Measurements from ENCODE around the gene HYLS1.

DNA sequence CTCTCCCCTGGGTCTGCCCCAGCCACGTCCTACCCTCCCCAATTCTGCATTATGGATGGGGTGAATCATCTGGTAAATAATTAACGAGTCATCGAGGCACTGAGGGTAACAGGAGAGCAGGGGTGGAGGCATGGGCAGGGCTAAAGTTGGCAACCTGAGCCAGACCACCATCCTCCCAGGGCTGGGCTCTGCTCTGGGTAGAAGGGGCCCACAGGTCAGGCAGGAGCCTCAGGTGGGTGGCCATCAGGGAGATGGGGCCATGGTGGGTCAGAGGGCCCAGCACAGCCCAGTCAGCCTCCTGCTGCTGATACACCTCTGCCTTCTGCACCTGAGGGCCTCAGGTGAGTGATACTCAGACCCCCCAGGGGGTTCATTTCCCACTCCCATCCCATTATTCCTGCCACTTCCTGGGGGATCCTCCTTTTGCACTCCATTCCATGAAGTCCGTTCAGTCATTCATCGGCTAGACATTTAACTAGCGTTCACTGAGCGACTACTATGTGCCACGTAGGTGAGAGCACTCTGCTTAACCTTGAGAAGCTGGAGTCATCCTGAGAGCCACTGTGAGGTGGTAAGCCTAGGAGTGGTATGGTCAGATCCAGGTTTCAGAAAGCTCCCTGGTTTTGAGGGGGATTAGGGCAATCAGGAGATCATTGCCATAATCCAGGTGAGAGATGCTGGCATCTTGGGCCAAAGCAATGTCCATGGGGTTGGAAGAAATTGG lies 58.5 kb downstream of the HYLS1 start, which contains the start of gene VSIG10L2:
- TF ChIP-seq EZH2 (IDR thresholded peaks at IDR 0.05) (no peak), FOXP2 (optimal IDR thresholded peaks at IDR 0.05; ENCODE audit: control extremely low read depth, extremely low read length, insufficient read depth) (no peak)
